Uterus (tissue), 2 donors: ENCODE results near the gene SUGCT.

ENCODE experiments used
- POLR2A ChIP-seq, 2 donors: fragments of 450-650 bp; IDR thresholded peaks; one replicate each; pipeline ENCODE4 v1.6.1; 2016; ENCODE audit warnings: antibody characterized with exemption in 2 of 2, mild to moderate bottlenecking in 1 of 2, moderate library complexity in 1 of 2
- TF ChIP-seq, protein P1 (sequence below), 4 experiments: fragments of 200-600 bp in 2 of 4; fragments of 450-650 bp in 2 of 4; sonication (generic) in 2 of 4; IDR thresholded peaks; one replicate each; pipeline ENCODE4 v1.5.1; 2016 to 2019; ENCODE audit warnings: antibody characterized with exemption in 4 of 4, mild to moderate bottlenecking in 2 of 4, moderate library complexity in 1 of 4

- TF ChIP-seq, protein P1, sequence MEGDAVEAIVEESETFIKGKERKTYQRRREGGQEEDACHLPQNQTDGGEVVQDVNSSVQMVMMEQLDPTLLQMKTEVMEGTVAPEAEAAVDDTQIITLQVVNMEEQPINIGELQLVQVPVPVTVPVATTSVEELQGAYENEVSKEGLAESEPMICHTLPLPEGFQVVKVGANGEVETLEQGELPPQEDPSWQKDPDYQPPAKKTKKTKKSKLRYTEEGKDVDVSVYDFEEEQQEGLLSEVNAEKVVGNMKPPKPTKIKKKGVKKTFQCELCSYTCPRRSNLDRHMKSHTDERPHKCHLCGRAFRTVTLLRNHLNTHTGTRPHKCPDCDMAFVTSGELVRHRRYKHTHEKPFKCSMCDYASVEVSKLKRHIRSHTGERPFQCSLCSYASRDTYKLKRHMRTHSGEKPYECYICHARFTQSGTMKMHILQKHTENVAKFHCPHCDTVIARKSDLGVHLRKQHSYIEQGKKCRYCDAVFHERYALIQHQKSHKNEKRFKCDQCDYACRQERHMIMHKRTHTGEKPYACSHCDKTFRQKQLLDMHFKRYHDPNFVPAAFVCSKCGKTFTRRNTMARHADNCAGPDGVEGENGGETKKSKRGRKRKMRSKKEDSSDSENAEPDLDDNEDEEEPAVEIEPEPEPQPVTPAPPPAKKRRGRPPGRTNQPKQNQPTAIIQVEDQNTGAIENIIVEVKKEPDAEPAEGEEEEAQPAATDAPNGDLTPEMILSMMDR (IDR thresholded peaks at IDR 0.05), result no peak
- TF ChIP-seq POLR2A (IDR thresholded peaks at IDR 0.05), result no peak
These were observed 754.3 kb downstream of the SUGCT start for GRCh38 chr7:40889099-40889498.
